ENCODE measurements around the gene OR2AP1.
A peak's percentile ranks its signal among the peaks of the same experiment; 100 is the strongest.
"Not testable (repeated sequence)": the region's sequence is repeated elsewhere in the genome, so short reads cannot be mapped to it uniquely, and the experiment has no call there.

OR2AP1 gene

GRCh38 chr12:55572168-55572567 lies at the start of gene OR2AP1:
OR2AP1 (plus strand) TSS chr12:55572468; CDS start chr12:55574415, 1,947 bp downstream.
- no peak for DNase-seq

- DNase-seq: not testable (repeated sequence)
These were observed 24.0 kb upstream of the OR2AP1 start for GRCh38 chr12:55548235-55548634.

- no peak for DNase-seq
These were observed 23.5 kb upstream of the OR2AP1 start for GRCh38 chr12:55548756-55549155.

DNA sequence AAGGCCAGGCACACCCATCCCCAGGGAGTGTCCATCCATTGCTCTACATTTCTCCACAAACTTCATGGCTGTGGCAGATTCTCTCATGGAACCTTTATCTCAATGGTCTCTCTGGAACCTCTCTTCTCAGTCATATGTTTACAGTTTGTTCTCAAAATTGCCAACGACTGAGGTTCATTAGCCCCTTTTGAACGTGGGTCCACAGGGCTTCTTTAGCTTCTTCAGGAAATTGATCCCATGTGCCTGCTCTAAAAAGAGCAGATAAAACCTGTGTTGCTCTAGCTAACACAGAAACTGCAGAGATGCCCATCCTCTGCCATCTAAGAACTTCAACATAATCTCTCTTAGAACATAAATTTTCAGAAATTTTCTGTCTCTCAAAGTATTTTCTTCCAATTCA lies 23.0 kb upstream of the OR2AP1 start, which contains the start of gene OR6C4:
Gene OR6C4, plus strand, starts transcription at position 301 of the 400 bp plus-strand sequence. CDS start 1,625 bp downstream, outside the sequence.
- DNase-seq: no peak

- DNase-seq: no peak
These were observed 18.0 kb upstream of the OR2AP1 start for GRCh38 chr12:55554296-55554695.

- DNase-seq: not testable (repeated sequence)
These were observed 2.2 kb upstream of the OR2AP1 start for GRCh38 chr12:55570060-55570459.

DNA sequence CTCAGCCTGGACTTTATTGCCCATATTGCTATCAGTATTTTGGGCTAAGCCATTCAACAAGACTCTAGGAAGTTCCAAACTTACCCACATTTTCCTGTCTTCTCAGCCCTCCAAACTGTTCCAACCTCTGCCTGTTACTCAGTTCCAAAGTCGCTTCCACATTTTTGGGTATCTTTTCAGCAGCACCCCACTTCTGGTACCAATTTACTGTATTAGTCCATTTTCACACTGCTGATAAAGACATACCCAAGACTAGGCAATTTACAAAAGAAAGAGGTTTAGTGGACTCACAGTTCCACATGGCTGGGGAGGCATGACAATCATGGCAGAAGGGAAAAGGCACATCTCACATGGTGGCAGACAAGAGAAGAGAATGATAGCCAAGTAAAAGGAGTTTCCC lies 1.6 kb upstream of the OR2AP1 start:
- not testable (repeated sequence) for DNase-seq

DNA sequence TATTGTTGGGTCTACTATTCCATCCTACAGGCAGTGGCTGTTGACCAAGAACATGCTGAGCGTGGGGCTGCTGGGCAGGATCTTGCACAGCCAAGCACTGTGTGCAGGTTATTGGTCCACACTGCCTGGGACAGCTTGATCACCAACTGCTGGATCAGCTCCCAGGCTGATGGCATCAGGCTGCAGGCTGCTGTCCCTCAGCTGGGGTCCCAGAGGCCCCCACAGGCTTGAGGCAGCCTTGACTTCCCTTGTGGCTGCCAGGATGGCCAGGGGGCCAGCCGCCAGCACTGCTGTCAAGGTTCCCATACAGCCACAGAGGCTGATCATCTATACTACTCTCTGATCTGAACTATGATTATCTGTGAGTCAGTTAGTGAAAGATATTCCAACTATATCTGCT lies 9.8 kb downstream of the OR2AP1 start:
- no peak for DNase-seq

DNA sequence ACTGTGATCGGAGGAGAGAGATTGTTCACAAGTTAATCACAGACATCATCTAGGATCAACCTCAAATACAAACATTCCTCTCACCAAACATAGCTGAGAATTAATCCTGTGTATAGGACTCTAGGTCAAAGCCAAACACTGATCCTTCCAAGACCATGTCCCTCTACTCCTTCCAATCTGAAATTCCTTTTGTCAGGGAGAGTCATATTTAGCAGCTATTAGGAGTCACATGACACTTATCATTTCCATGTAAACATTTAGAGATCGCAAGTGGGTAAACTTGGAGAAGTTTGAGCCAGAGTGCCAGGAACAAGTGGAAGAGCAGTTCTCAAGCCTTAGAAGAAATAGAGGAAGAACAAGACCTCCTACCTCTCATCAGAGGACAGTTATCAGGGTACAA lies 13.5 kb downstream of the OR2AP1 start:
- DNase-seq: no peak

GRCh38 chr12:55590152-55590551 lies 17.9 kb downstream of the OR2AP1 start:
- DNase-seq: peak; percentile 25

DNA sequence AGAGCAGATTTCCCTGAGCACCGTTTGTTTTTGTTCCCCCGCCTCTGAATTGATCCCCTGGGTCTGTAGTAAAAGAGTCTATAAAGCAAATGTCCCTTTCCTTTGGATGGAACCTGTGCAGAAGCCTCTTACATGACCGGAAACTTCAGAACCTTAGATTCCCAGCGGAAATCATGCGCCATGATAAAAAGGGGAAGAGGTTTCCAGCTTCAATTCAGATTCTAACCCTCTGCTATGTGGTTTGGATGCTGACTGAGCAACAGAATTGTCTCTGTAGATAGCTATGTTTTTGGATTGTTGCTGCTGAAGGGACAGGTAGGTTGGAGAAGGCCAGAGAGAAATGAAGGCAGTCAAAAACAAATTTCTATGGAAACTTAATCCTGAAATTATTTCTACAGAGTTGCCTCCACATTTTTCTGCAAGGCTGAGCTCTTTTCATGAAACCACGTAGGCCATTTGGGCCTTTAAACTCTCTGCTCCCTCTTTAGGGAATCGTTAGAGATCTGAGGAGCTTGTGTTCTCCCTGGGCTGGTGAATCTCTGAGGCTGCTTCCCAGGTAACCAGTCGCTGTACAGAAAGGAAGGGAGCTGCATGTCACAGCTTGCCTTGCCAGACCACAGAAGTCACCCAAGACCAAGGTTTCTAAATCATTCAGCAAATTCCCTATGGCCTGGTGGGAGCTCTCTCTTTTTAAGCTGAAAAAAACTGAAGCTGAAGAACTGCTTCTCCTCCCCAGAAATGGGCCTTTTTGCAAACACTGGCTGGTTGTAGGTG lies 35.7 kb downstream of the OR2AP1 start:
- no peak for DNase-seq

GRCh38 chr12:55610598-55610997 lies 38.3 kb downstream of the OR2AP1 start:
- no peak for DNase-seq

DNA sequence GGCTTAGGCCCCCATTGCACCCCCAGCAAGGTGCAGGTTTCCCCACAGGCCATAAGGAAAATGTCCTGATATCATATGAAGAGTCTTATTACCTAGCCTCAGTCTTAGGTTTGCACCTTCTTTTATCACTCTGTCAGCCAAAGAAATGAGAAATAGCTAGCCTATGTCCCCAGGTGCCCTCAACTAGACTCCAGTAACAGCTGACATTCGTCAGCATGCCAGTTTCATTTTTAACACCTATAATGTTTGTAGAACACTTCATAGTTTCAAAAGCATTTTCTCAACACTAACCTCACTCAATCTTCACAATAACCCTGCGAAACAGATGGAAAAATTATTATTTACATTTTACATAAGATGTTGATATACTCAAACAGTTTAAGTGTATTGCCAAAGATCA lies 40.4 kb downstream of the OR2AP1 start:
- no peak for DNase-seq

DNA sequence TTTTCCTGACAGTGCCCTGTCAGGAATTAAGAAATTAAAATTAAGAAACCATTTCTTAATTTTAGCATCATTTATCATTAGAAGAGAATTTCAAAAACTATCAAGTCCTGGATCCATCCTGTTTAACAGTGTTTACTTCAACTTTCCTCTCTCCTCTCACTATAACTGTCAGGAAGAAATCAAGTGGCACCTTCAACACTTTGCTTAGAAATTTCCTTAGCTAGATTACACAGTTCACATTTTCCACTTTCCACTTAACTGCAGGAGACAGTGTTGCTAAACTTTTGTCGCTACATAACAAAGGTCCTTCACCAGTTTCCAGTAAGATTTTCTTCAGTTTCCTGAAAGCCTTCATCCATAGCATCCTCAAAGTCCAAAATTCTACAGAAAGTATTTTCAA lies 42.5 kb downstream of the OR2AP1 start:
- DNase-seq: no peak

GRCh38 chr12:55619354-55620138 lies 47.3 kb downstream of the OR2AP1 start:
- DNase-seq: peak; percentile 90

- DNase-seq: no peak
These were observed 51.8 kb downstream of the OR2AP1 start for GRCh38 chr12:55624056-55624455.

Measured in RPMI8226 (cell line).